Raji (cell line): Measurements from ENCODE around the gene WASHC3.

Experiments
- POLR2A ChIP-seq: IDR thresholded peaks from 2 replicates; pipeline ENCODE4 v1.6.1; 2011; ENCODE audit warnings: low read depth, low read length, control low read depth; ENCODE audit not compliant: insufficient read depth

WASHC3 gene, protein sequence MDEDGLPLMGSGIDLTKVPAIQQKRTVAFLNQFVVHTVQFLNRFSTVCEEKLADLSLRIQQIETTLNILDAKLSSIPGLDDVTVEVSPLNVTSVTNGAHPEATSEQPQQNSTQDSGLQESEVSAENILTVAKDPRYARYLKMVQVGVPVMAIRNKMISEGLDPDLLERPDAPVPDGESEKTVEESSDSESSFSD

DNA sequence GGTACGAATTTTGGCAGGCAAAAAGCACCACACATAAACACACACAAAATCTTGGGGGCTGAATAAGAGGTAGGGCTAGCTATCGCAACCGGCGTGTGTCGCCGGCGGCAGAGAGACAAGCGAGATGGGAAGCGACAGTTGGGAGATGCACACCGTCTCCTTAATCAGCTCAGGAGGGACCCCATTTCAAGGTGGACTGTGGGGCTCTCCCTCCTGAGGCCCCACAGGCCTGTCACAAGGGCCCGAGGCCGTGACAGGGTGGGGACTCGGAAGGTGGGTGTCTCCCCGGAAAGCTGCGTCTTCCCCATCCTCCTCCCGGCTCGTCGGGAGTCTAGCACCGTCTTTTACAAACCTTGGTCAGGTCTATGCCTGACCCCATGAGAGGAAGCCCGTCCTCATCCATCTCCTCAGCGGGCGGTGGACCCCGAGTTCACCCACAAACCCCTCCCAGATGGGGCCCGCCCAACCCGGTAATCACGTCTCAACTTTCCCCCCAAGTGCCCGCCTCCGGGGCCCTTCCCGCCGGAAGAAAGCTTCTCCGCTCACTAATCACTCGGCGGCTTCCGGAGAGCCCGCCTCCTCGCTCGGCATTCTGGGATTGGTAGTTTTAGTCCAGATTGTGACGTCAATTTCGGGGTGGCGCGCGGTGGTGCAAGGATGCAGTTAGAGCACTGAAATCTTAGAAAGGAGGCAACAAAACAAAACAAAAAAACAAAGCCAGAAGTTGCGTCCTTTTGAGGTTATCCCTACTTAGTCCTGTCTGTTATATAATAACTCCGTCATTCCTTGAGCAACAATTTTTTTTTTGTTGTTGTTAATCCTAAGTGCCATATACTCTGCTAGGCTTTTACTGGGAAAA is at the start of gene WASHC3:
WASHC3 (minus strand) TSS at position 432 of the 859 bp plus-strand sequence; CDS start at position 403, 29 bp downstream.
- TF ChIP-seq POLR2A, result peak; percentile 72

DNA sequence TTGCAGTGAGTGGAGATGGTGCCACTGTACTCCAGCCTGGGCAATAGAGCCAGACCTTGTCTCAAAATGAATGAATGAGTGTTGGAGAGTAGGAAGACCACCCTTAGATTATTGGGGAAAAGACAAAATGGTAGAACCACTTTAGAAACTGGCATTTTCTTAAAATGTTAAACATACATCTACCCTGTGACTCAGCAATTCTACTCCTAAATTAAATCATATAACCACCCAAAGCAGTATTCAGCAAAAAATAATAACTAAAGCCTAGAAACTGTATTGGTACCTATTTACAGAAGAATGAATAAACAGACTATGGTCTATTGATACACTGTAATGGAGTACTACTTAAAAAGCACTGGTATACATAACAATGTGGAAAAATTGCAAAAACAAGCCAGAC is 49.0 kb upstream of the WASHC3 start:
- TF ChIP-seq POLR2A, result no peak

DNA sequence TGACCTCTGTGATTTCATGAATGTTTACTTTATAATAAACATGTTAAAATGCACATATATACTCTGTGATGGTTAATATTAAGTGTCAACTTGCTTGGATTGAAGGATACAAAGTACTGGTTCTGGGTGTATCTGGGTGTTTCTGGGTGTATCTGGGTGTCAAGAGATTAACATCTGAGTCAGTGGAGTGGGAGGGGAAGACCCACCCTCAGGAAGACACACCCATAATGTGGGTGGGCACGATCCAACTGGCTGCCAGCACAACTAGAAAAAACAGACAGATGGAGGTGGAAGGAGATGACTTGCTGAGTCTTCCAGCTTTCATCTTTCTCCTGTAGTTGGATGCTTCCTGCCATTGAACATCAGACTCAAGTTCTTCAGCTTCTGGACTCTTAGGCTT is 46.2 kb upstream of the WASHC3 start:
- TF ChIP-seq POLR2A, result no peak

DNA sequence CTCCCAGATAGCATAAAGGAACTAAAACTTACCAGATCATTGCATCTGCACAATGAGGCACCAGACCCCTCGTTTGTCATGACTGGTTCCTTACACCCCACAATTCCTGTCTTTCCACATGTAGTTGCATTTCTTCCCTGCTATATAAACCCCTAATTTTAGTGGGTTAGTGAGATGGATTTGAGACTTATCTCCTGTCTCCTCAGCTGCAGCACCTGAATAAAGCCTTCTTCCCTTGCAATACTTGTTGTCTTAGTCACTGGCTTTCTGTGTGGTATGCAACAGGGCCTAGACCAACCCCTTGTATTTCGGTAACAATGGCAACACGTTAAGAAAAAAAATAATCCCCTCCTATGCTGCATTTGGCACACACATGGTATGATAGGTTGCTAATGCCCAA is 45.1 kb upstream of the WASHC3 start:
- no peak for TF ChIP-seq POLR2A

DNA sequence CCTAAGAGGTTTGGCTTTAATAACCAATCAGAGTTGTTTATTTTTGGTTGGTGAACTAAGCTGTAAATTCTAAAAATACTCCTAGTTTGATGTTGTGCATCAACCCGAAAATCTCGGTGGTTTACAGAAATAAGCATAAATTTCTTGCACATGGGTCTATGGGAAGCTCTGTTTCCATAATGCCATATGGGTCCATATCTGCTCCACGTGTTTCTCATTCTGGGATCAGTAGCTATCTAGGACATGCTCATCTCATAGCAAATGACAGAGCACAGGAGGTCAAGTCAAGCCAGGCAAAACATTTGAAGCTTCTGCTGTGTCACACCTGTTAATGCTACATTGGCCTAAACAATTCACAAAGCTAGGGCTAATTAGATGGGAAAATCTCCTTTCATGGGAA is 35.1 kb upstream of the WASHC3 start:
- TF ChIP-seq POLR2A, result no peak

DNA sequence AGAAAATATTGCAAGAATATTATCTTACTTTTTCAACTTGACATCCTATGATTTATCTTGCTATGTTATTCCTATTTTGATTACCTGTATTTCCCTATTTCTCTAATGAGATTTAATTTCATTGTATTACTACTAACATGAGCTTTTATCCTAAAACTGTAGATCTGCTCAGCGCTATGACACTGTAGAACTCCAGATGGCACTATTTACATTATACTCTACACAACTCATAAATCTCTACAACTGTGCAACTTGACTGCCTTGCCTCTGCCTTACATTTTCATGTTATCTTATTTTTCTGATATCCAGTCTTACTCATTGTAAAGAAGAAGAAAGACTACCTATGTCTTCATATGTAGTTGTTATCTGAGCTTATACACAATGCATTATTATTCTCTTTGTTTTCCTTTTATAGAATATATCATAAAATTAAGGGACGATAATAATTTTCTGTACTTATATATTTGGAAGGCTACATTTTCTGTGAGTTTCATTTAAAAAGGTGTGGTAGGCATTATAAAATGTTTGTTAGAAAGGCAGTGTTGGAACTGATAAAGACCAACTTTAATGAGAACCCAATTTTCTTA is 34.0 kb upstream of the WASHC3 start:
- no peak for TF ChIP-seq POLR2A

DNA sequence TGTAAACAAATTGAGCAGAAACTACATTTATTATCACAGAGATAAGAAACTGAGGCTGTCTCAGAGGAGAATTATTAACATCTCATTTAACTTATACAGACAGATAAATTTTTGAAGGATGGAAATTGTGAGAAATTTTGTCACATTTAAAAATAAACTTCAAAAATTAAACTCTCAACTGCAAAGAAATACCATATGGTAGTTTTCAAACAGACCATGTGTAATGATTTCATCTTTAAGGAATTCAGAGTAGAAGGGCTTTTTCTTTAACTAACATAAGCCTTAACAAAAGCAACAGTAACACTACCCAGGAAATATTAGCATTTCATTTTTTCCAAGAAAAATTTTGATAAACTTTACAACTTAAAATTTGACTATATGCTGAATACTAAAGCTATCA is 31.5 kb upstream of the WASHC3 start:
- TF ChIP-seq POLR2A, result no peak

DNA sequence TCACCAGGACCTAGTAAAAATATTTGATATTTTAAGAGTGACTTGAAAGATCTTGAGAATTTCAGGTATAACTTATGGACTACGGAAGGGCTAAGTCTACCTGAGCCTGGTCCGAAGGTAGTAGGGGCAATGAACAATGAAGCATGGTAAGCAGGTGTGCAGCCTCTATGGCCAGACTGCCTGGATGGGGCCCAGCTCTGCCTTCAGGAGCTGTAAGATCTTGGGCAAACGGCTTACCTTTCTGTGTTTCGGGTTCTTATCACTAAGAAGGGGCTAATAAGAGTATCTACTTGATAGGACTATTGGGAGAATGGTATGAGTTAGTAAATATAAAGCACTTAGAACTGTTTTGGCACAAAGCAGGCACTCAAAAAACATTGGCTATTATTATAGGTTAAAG is 19.1 kb upstream of the WASHC3 start:
- no peak for TF ChIP-seq POLR2A

DNA sequence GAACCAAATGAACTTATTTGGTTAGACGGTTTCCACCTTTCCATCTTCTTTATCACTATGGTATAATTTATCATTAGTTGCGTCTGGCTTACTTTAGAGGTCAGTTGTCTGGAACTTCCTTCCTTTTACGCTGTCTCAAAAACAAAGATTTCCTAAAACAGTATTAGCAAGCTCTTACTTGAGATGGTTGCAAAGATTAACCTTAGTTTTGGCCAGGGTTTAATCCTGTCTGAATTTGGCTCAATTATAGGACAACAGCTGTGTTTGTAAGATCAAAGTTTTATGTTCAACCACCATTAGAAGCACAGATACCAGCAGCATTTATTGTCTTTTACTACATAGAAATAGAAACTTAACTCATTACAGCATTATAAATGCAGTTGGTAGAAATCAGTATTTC is 7.9 kb upstream of the WASHC3 start:
- TF ChIP-seq POLR2A, result no peak

DNA sequence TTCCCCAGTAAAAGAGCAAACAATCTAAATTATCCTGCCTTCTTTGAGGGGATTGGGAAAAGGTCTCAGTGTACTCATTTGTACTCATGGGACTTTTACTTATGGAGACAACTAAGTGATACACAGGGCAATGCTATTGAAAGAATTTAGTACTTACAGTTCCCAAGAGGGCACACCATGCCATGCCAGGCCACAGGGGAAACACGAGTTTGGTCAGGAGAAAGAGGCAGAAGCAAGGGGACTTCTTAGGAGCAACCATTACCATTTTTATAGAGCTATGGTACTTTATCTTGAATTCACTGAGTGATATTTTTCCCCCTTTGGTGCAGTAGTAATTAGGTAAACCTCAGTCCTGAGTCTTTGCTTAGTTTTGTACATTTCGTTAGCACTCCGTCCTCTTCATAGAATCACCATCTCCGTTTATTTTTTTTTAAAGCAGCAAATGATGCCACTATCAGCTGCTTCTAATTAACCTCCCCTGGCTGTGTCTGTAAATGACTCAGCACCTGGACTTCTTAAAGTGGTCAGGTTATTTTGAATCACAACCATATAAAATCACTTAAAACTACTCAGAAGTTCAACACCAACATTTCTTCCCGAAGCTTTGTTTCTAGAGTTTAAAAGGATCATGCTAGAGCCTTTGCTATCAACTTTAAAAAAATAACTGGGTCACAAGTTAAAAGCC is 5.9 kb upstream of the WASHC3 start:
- no peak for TF ChIP-seq POLR2A

DNA sequence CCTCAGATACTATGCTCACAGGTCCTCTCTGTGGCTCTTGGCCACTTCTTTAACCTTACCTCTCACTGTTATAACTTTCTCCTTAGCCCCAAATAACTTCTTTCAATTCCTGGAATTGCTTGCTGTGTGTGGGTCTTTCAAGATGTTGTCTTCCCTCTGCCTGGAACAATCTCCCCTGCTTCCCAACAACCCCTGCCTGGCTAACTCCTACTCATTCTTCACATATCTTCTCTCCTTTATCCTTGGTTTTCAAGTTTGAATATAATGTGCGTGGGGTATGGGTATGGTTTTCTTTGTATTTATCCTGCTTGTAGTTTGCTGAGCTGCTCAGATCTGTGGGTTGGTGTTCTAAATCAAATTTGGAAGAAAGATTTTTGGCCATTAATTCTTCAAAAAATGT is 2.7 kb upstream of the WASHC3 start:
- TF ChIP-seq POLR2A, result no peak

DNA sequence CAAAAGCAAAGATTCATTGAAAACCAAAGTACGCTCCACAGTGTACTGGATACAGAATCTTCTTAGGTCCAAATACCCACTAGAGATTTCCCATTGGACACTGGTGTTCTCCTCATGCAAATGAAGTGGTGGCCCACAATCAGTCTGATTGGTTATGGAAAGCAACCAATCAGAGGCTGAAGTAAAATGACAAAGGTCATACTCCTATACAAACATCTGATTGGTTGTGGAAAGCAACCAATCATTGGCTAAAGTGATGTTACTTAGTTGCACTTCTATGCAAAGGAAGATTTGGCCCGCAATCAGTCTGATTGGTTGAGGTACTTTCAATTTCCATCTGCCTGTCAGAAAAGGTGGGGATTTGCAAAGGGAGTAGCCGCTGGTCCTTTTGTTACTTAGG is 1.3 kb upstream of the WASHC3 start:
- TF ChIP-seq POLR2A, result no peak

DNA sequence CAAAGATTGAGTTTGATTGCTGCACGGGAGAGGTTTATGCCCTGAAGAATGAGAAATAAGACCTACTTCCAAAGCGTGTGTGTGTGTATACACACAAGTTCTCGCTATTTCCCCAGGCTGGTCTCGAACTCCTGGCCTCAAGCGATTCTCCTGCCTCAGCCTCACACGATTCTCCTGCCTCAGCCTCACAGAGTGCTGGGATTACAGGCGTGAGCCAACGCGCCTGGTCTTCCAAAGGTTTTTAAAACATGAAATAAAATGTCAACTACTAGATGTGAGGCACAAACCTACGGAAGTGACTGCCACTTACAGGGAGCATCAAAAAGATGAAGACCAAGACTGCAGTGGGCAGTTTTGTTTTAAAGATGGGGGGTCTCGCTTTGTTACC is 622 bp upstream of the WASHC3 start:
- no peak for TF ChIP-seq POLR2A

DNA sequence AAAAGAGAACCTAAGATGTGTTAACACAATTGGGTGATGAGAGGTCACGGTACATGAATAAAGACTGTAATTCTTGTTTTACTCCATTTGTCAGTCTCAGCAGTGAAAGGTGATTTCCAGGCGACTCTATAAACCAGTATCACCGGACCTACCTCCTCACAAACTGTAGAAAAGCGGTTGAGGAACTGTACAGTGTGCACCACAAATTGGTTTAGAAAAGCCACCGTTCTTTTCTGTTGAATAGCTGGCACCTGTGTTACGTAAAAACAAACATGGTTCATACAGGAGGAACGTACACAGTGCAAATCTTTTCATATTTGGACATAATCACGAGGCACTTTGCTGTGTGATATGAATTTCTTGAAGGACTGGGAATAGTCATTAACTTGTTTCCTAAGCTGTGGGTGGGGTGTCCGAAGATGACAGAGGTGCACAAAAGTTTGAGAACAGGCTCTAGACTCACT is 663 bp downstream of the WASHC3 start:
- TF ChIP-seq POLR2A, result no peak

DNA sequence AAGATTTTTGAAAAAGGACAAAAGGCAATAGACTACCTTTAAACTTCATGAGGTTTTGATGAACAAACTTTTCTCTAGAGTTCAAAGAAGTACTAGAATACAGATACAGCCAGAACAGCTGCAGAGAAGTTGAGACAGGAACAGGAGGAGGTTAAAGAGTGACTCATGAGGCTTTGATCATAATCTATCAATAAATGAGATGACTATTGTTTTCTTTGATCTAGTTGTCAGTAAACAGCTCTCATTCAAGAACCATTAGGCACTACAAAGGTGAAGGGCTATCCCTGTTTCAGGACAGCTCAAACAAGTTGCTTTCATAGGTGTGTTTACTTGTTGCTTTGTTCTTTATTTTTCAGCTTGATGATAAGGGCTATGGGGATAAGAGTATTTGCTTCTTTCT is 2.4 kb downstream of the WASHC3 start:
- TF ChIP-seq POLR2A, result no peak
